NCI-H2107 treated with DMSO at 0.1 percent for 48 hours (cell line): ENCODE measurements around the gene OR1M1.

ENCODE experiments used
- DNase-seq: peaks from one replicate; lab custom pipeline; 2025; ENCODE audit not compliant: unreplicated experiment; lab: John Stamatoyannopoulos, UW

The OR1M1 gene

GRCh38 chr19:9073806-9074205, 13.1 kb upstream of the OR1M1 start:
- no peak for DNase-seq

GRCh38 chr19:9075064-9075949, 11.6 kb upstream of the OR1M1 start:
- peak; percentile 40 for DNase-seq

- DNase-seq = no peak
Measured at GRCh38 chr19:9076901-9077300, 10.0 kb upstream of the OR1M1 start.

GRCh38 chr19:9078651-9079050, 8.2 kb upstream of the OR1M1 start:
- DNase-seq = no peak

- DNase-seq = no peak
Measured at GRCh38 chr19:9107375-9107774, 20.5 kb downstream of the OR1M1 start, which contains the start of gene OR7G2. Gene OR7G2, minus strand, starts transcription at chr19:9107475. Its CDS starts 4,232 bp downstream, at chr19:9103243.

- DNase-seq = no peak
Measured at GRCh38 chr19:9109959-9110358, 23.1 kb downstream of the OR1M1 start.

- DNase-seq = no peak
Measured at GRCh38 chr19:9115307-9115813, 28.5 kb downstream of the OR1M1 start, which contains the start of gene OR7G1. Gene OR7G1, minus strand, starts transcription at chr19:9115763. Its CDS starts 0 bp downstream, at chr19:9115763.

- no peak for DNase-seq
Measured at GRCh38 chr19:9116547-9116946, 29.7 kb downstream of the OR1M1 start.

- DNase-seq = no peak
Measured at GRCh38 chr19:9126900-9127405, 40.1 kb downstream of the OR1M1 start, which contains the start of gene OR7G3. Gene OR7G3, minus strand, starts transcription at chr19:9126950. Its CDS starts 0 bp downstream, at chr19:9126950.

GRCh38 chr19:9128171-9128570, 41.3 kb downstream of the OR1M1 start:
- DNase-seq = no peak

GRCh38 chr19:9130965-9131364, 44.1 kb downstream of the OR1M1 start:
- DNase-seq = no peak

GRCh38 chr19:9132422-9132821, 45.6 kb downstream of the OR1M1 start:
- no peak for DNase-seq

- no peak for DNase-seq
Measured at GRCh38 chr19:9139609-9140158, 52.8 kb downstream of the OR1M1 start.

- DNase-seq = peak; percentile 84
Measured at GRCh38 chr19:9140159-9140874, 53.5 kb downstream of the OR1M1 start, which contains the start of gene ZNF317. Gene ZNF317, plus strand, starts transcription at chr19:9140397. Its CDS starts 15,620 bp downstream, at chr19:9156017.

- DNase-seq = no peak
Measured at GRCh38 chr19:9144920-9145319, 58.1 kb downstream of the OR1M1 start.
